T1000 (cell line): ENCODE measurements around the gene LRP2.

ENCODE experiments used
- DNase-seq: peaks from one replicate; lab custom pipeline; 2025; ENCODE audit warnings: mixed read lengths; lab: John Stamatoyannopoulos, UW

The LRP2 gene

GRCh38 chr2:169090133-169090820 lies 272.1 kb downstream of the LRP2 start:
- no peak for DNase-seq

- no peak for DNase-seq
Measured at GRCh38 chr2:169089182-169089581, 273.2 kb downstream of the LRP2 start.

- no peak for DNase-seq
Measured at GRCh38 chr2:169087757-169088379, 274.5 kb downstream of the LRP2 start.

GRCh38 chr2:169086893-169087467 lies 275.4 kb downstream of the LRP2 start:
- no peak for DNase-seq

GRCh38 chr2:169082995-169083394 lies 279.3 kb downstream of the LRP2 start:
- no peak for DNase-seq

GRCh38 chr2:169081551-169081950 lies 280.8 kb downstream of the LRP2 start:
- DNase-seq: no peak

GRCh38 chr2:169080250-169081069 lies 281.9 kb downstream of the LRP2 start:
- no peak for DNase-seq

GRCh38 chr2:169077674-169078240 lies 284.6 kb downstream of the LRP2 start:
- no peak for DNase-seq
